Astrocyte of the cerebellum (primary cell): ENCODE measurements around the gene OXNAD1.

Experiments
- DNase-seq: peaks from one replicate; pipeline ENCODE4 v3.0.0-alpha.2; 2011; ENCODE audit warnings: low read depth
- H3K4me3 ChIP-seq: 2 replicates; pipeline ENCODE4 v1.5.1; 2011; ENCODE audit warnings: mild to moderate bottlenecking, low read depth, low read length, moderate library complexity
- CTCF ChIP-seq: IDR thresholded peaks from 2 replicates; pipeline ENCODE4 v1.5.1; 2012; ENCODE audit warnings: low read length, low read depth, moderate library complexity, mild to moderate bottlenecking; ENCODE audit errors: missing control alignments
- in situ Hi-C: cut with HindIII; loops from 2 replicates; pipeline ENCODE4 v1.10.0; 2017; ENCODE audit warnings: low sequenced_read_pairs

The OXNAD1 gene

GRCh38 chr3:16243706-16244490 lies 21.1 kb upstream of the OXNAD1 start:
- in situ Hi-C loops: loop anchor here (25.0 kb wide), 1 partner anchor 607 kb away; no protein-coding TSS in a partner anchor
- no peak for TF ChIP-seq CTCF
- no peak for DNase-seq
- no peak overlapping the region for H3K4me3 ChIP-seq

GRCh38 chr3:16245609-16246008 lies 19.4 kb upstream of the OXNAD1 start:
- in situ Hi-C loops: loop anchor here (25.0 kb wide), 1 partner anchor 608 kb away; no protein-coding TSS in a partner anchor
- TF ChIP-seq CTCF: no peak
- no peak overlapping the region for H3K4me3 ChIP-seq
- no peak for DNase-seq

- no peak overlapping the region for H3K4me3 ChIP-seq
- DNase-seq: peak; percentile 73
- in situ Hi-C loops: loop anchor here (25.0 kb wide), 1 partner anchor 610 kb away; no protein-coding TSS in a partner anchor
- peak; percentile 84 for TF ChIP-seq CTCF
Observed at GRCh38 chr3:16247282-16248061, 17.5 kb upstream of the OXNAD1 start.

- in situ Hi-C loops: loop anchor here (25.0 kb wide), 1 partner anchor 611 kb away; no protein-coding TSS in a partner anchor
- no peak overlapping the region for H3K4me3 ChIP-seq
- DNase-seq: no peak
- TF ChIP-seq CTCF: no peak
Observed at GRCh38 chr3:16248556-16248955, 16.5 kb upstream of the OXNAD1 start.

GRCh38 chr3:16249336-16249735 lies 15.7 kb upstream of the OXNAD1 start:
- in situ Hi-C loops: loop anchor here (25.0 kb wide), 1 partner anchor 612 kb away; no protein-coding TSS in a partner anchor
- no peak overlapping the region for H3K4me3 ChIP-seq
- TF ChIP-seq CTCF: peak; percentile 53
- no peak for DNase-seq

GRCh38 chr3:16249886-16250285 lies 15.1 kb upstream of the OXNAD1 start:
- no peak for DNase-seq
- TF ChIP-seq CTCF: no peak
- no peak overlapping the region for H3K4me3 ChIP-seq
- in situ Hi-C loops: loop anchor here (25.0 kb wide), 1 partner anchor 613 kb away; no protein-coding TSS in a partner anchor
